DMS153 treated with DMSO at 0.1 percent for 48 hours (cell line): ENCODE results near the gene TNFRSF25.

ENCODE experiments used
- DNase-seq: peaks from one replicate; lab custom pipeline; 2025; ENCODE audit not compliant: unreplicated experiment; lab: John Stamatoyannopoulos, UW

Gene TNFRSF25

GRCh38 chr1:6466023-6466422 lies at the start of gene TNFRSF25:
Gene TNFRSF25, minus strand, starts transcription at chr1:6466173. Its CDS starts 66 bp downstream, at chr1:6466107.
- DNase-seq = no peak

GRCh38 chr1:6515771-6516170 lies 49.8 kb upstream of the TNFRSF25 start:
- no peak for DNase-seq

GRCh38 chr1:6513320-6513801 lies 47.4 kb upstream of the TNFRSF25 start:
- DNase-seq = no peak

- no peak for DNase-seq
These were observed 46.9 kb upstream of the TNFRSF25 start for GRCh38 chr1:6512908-6513280.

- DNase-seq = no peak
These were observed 46.4 kb upstream of the TNFRSF25 start for GRCh38 chr1:6512245-6512907.

GRCh38 chr1:6511561-6512244 lies 45.7 kb upstream of the TNFRSF25 start:
- no peak for DNase-seq

GRCh38 chr1:6511056-6511455 lies 45.1 kb upstream of the TNFRSF25 start:
- no peak for DNase-seq

- DNase-seq = no peak
These were observed 44.5 kb upstream of the TNFRSF25 start for GRCh38 chr1:6510493-6510892.

GRCh38 chr1:6509919-6510291 lies 43.9 kb upstream of the TNFRSF25 start:
- no peak for DNase-seq

- no peak for DNase-seq
These were observed 43.4 kb upstream of the TNFRSF25 start for GRCh38 chr1:6509220-6509918.

GRCh38 chr1:6508816-6509189 lies 42.8 kb upstream of the TNFRSF25 start:
- no peak for DNase-seq

GRCh38 chr1:6508154-6508815 lies 42.3 kb upstream of the TNFRSF25 start:
- DNase-seq = no peak

- DNase-seq = no peak
These were observed 41.5 kb upstream of the TNFRSF25 start for GRCh38 chr1:6507461-6507911.

GRCh38 chr1:6507037-6507428 lies 41.1 kb upstream of the TNFRSF25 start:
- DNase-seq = no peak

- no peak for DNase-seq
These were observed 40.5 kb upstream of the TNFRSF25 start for GRCh38 chr1:6506210-6507036.

GRCh38 chr1:6505367-6506209 lies 39.6 kb upstream of the TNFRSF25 start:
- DNase-seq = no peak

- DNase-seq = no peak
These were observed 38.9 kb upstream of the TNFRSF25 start for GRCh38 chr1:6504887-6505286.

GRCh38 chr1:6503884-6504602 lies 38.1 kb upstream of the TNFRSF25 start:
- no peak for DNase-seq
